GM19468 (cell line): Measurements from ENCODE around the gene CDH20.
"Not testable (repeated sequence)": the region's sequence is repeated elsewhere in the genome, so short reads cannot be mapped to it uniquely, and the experiment has no call there.

Experiments
- ATAC-seq: cut with Tn5 transposase; IDR thresholded peaks from one replicate; pipeline ENCODE4 v1.9.1; 2021; ENCODE audit warnings: mild to moderate bottlenecking, moderate library complexity, moderate number of reproducible peaks; ENCODE audit not compliant: unreplicated experiment; ENCODE audit errors: extremely low read depth

Gene CDH20

GRCh38 chr18:61337527-61337926 is 4.3 kb downstream of the CDH20 start:
- no peak for ATAC-seq

GRCh38 chr18:61340148-61340547 is 6.9 kb downstream of the CDH20 start:
- ATAC-seq = no peak

GRCh38 chr18:61348230-61348629 is 15.0 kb downstream of the CDH20 start:
- no peak for ATAC-seq

- ATAC-seq = no peak
These were observed 17.3 kb downstream of the CDH20 start for GRCh38 chr18:61350578-61350977.

- ATAC-seq = no peak
These were observed 18.8 kb downstream of the CDH20 start for GRCh38 chr18:61352059-61352458.

GRCh38 chr18:61352611-61353010 is 19.4 kb downstream of the CDH20 start:
- ATAC-seq = no peak

GRCh38 chr18:61360404-61361383 is 27.5 kb downstream of the CDH20 start:
- ATAC-seq = peak; percentile 94

- ATAC-seq = no peak
These were observed 29.3 kb downstream of the CDH20 start for GRCh38 chr18:61362511-61362910.

GRCh38 chr18:61364953-61365352 is 31.7 kb downstream of the CDH20 start:
- ATAC-seq = no peak

GRCh38 chr18:61368001-61368400 is 34.8 kb downstream of the CDH20 start:
- no peak for ATAC-seq

- ATAC-seq = not testable (repeated sequence)
These were observed 36.4 kb downstream of the CDH20 start for GRCh38 chr18:61369671-61370070.

- ATAC-seq = no peak
These were observed 37.9 kb downstream of the CDH20 start for GRCh38 chr18:61371111-61371510.

- no peak for ATAC-seq
These were observed 46.6 kb downstream of the CDH20 start for GRCh38 chr18:61379827-61380226.

GRCh38 chr18:61388010-61388409 is 54.8 kb downstream of the CDH20 start:
- no peak for ATAC-seq

GRCh38 chr18:61394983-61395382 is 61.8 kb downstream of the CDH20 start:
- ATAC-seq = no peak

GRCh38 chr18:61397222-61397621 is 64.0 kb downstream of the CDH20 start:
- no peak for ATAC-seq

- ATAC-seq = no peak
These were observed 65.9 kb downstream of the CDH20 start for GRCh38 chr18:61398961-61399705.

GRCh38 chr18:61400016-61400635 is 66.9 kb downstream of the CDH20 start:
- no peak for ATAC-seq

GRCh38 chr18:61400716-61401115 is 67.5 kb downstream of the CDH20 start:
- ATAC-seq = no peak

GRCh38 chr18:61402726-61403125 is 69.5 kb downstream of the CDH20 start:
- no peak for ATAC-seq

GRCh38 chr18:61413396-61413795 is 80.2 kb downstream of the CDH20 start:
- ATAC-seq = no peak
